ENCODE measurements around the gene CENPB. TPM values are rescaled to one million over a fixed set of nuclear protein-coding genes. Genes with fewer than 3 reads are reported as not detected.

Gene CENPB
- total and polyA plus RNA-seq, 4 donors = 4.5 to 32.4 (median 25.4) TPM

DNA sequence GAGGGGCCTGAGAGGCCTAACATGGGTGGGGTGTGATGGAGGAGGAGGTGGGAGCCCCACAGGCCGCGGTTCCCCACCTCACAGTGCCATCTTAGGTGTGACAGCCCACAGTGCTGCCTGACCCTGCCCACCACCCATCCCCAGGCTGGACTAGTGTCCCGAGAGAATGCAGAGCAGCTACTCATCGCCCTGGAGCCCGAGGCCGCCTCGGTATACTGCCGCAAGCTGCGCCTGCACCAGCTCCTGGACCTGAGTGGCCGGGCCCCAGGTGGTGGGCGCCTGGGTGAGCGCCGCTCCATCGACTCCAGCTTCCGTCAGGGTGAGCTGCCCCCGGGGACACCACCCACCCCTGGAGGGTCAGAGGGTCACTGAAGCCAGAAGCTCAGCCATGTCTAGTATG is 38.5 kb downstream of the CENPB start:
- Histone ChIP-seq H3K4me1 (ENCODE audit: control insufficient read depth in 4 of 4, insufficient read depth in 4 of 4, low read length in 3 of 4) (peaks cover 3 to 24% (median 15%) of the 10 kb centered on the region in 4 donors), H3K9ac (ENCODE audit: low read depth in 1 of 2, low read length in 2 of 2) (no peak overlapping the region), H3K4me3 (ENCODE audit: low read depth in 1 of 3, low read length in 3 of 3) (no peak overlapping the region), H3K27ac (ENCODE audit: low read depth in 1 of 2, low read length in 2 of 2) (no peak overlapping the region), H3K27me3 (ENCODE audit: control insufficient read depth in 4 of 4, insufficient read depth in 4 of 4, low read length in 3 of 4) (no peaks in the 10 kb centered on the region), H3K9me3 (ENCODE audit: control insufficient read depth in 4 of 4, low read length in 3 of 4) (no peaks in the 10 kb centered on the region), H3K36me3 (ENCODE audit: control insufficient read depth in 4 of 4, insufficient read depth in 3 of 4, low read depth in 1 of 4, low read length in 3 of 4) (no peaks in the 10 kb centered on the region)
- no peak for DNase-seq (ENCODE audit: low spot score)
- WGBS = 92% methylated on average over 16 of the region's 16 CpGs
- TF ChIP-seq NR2F2 (IDR thresholded peaks at IDR 0.05) (no peak), HNF4G (IDR thresholded peaks at IDR 0.05) (no peak), YY1 (IDR thresholded peaks at IDR 0.05) (no peak), HNF4A (conservative IDR thresholded peaks at IDR 0.05) (no peak), FOXA1 (IDR thresholded peaks at IDR 0.05) (no peak), JUND (IDR thresholded peaks at IDR 0.05) (no peak), RAD21 (IDR thresholded peaks at IDR 0.05) (no peak), RXRA (IDR thresholded peaks at IDR 0.05) (no peak), EGR1 (IDR thresholded peaks at IDR 0.05; ENCODE audit: low read depth in 2 of 2) (no peak), TAF1 (conservative IDR thresholded peaks at IDR 0.05) (no peak), SP1 (IDR thresholded peaks at IDR 0.05) (no peak), GABPA (IDR thresholded peaks at IDR 0.05 in 1 of 2, conservative IDR thresholded peaks at IDR 0.05 in 1 of 2) (no peak), FOXA2 (IDR thresholded peaks at IDR 0.05) (no peak)
- TF ChIP-seq, protein P1, sequence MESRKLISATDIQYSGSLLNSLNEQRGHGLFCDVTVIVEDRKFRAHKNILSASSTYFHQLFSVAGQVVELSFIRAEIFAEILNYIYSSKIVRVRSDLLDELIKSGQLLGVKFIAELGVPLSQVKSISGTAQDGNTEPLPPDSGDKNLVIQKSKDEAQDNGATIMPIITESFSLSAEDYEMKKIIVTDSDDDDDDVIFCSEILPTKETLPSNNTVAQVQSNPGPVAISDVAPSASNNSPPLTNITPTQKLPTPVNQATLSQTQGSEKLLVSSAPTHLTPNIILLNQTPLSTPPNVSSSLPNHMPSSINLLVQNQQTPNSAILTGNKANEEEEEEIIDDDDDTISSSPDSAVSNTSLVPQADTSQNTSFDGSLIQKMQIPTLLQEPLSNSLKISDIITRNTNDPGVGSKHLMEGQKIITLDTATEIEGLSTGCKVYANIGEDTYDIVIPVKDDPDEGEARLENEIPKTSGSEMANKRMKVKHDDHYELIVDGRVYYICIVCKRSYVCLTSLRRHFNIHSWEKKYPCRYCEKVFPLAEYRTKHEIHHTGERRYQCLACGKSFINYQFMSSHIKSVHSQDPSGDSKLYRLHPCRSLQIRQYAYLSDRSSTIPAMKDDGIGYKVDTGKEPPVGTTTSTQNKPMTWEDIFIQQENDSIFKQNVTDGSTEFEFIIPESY (IDR thresholded peaks at IDR 0.05) = no peak
- TF ChIP-seq, protein P2, sequence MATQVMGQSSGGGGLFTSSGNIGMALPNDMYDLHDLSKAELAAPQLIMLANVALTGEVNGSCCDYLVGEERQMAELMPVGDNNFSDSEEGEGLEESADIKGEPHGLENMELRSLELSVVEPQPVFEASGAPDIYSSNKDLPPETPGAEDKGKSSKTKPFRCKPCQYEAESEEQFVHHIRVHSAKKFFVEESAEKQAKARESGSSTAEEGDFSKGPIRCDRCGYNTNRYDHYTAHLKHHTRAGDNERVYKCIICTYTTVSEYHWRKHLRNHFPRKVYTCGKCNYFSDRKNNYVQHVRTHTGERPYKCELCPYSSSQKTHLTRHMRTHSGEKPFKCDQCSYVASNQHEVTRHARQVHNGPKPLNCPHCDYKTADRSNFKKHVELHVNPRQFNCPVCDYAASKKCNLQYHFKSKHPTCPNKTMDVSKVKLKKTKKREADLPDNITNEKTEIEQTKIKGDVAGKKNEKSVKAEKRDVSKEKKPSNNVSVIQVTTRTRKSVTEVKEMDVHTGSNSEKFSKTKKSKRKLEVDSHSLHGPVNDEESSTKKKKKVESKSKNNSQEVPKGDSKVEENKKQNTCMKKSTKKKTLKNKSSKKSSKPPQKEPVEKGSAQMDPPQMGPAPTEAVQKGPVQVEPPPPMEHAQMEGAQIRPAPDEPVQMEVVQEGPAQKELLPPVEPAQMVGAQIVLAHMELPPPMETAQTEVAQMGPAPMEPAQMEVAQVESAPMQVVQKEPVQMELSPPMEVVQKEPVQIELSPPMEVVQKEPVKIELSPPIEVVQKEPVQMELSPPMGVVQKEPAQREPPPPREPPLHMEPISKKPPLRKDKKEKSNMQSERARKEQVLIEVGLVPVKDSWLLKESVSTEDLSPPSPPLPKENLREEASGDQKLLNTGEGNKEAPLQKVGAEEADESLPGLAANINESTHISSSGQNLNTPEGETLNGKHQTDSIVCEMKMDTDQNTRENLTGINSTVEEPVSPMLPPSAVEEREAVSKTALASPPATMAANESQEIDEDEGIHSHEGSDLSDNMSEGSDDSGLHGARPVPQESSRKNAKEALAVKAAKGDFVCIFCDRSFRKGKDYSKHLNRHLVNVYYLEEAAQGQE (IDR thresholded peaks at IDR 0.05) = no peak
- TF ChIP-seq, protein P3, sequence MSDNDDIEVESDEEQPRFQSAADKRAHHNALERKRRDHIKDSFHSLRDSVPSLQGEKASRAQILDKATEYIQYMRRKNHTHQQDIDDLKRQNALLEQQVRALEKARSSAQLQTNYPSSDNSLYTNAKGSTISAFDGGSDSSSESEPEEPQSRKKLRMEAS (IDR thresholded peaks at IDR 0.05) = no peak
- TF ChIP-seq, protein P4, sequence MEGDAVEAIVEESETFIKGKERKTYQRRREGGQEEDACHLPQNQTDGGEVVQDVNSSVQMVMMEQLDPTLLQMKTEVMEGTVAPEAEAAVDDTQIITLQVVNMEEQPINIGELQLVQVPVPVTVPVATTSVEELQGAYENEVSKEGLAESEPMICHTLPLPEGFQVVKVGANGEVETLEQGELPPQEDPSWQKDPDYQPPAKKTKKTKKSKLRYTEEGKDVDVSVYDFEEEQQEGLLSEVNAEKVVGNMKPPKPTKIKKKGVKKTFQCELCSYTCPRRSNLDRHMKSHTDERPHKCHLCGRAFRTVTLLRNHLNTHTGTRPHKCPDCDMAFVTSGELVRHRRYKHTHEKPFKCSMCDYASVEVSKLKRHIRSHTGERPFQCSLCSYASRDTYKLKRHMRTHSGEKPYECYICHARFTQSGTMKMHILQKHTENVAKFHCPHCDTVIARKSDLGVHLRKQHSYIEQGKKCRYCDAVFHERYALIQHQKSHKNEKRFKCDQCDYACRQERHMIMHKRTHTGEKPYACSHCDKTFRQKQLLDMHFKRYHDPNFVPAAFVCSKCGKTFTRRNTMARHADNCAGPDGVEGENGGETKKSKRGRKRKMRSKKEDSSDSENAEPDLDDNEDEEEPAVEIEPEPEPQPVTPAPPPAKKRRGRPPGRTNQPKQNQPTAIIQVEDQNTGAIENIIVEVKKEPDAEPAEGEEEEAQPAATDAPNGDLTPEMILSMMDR (IDR thresholded peaks at IDR 0.05; ENCODE audit: low read depth, low read length, missing input control) = no peak
- TF ChIP-seq, protein P5, sequence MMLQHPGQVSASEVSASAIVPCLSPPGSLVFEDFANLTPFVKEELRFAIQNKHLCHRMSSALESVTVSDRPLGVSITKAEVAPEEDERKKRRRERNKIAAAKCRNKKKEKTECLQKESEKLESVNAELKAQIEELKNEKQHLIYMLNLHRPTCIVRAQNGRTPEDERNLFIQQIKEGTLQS (IDR thresholded peaks at IDR 0.05) = no peak

Measured in liver (tissue), 9 donors.